Measurements from ENCODE around the gene CRTC1.

Gene CRTC1

DNA sequence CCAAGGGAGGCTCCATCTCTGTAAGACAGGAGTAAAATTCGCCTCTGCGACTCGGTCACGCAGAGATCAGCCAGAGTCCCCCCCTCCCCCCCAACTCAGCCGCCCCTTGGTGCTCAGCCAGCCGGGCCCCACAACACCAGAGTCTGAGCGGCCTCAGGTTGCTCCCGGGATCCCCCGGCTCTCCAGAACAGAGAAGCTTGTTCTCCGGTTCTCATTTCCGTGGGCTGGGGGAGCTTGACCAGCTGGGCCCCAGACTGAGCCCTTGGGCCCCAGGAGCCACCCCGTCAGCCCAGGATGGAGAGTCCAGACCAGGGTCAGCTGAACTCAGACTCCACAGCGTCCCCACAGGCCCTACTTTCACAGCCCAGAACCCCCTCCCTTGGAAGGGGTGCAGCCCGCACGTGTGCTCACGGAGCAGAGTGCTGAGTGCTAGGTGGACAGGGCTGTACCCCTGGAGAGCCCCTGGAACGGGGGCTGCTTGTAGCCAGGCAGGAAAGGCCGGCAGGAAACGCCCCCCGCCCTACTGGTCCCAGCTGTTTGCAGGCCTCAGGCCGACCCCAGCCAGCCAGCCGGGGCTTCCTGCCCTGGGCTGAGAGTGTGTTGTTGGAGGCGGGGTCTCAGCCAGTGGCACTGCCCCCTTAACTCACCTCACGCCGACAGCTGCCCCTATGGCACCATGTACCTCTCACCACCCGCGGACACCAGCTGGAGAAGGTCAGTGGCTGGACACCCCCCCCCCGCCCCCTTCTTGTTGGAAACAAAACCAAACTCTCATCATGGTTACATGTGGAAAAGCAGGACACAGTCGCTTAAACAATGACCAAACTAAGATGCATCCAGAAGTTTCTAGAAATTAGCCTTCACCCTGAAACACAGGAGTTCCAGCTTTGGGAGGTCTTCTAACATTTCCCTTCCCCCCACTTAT is 63.2 kb downstream of the CRTC1 start:
- TF ChIP-seq ZFX (IDR thresholded peaks at IDR 0.05; ENCODE audit: borderline replicate concordance), result no peak
- TF ChIP-seq, protein P1, sequence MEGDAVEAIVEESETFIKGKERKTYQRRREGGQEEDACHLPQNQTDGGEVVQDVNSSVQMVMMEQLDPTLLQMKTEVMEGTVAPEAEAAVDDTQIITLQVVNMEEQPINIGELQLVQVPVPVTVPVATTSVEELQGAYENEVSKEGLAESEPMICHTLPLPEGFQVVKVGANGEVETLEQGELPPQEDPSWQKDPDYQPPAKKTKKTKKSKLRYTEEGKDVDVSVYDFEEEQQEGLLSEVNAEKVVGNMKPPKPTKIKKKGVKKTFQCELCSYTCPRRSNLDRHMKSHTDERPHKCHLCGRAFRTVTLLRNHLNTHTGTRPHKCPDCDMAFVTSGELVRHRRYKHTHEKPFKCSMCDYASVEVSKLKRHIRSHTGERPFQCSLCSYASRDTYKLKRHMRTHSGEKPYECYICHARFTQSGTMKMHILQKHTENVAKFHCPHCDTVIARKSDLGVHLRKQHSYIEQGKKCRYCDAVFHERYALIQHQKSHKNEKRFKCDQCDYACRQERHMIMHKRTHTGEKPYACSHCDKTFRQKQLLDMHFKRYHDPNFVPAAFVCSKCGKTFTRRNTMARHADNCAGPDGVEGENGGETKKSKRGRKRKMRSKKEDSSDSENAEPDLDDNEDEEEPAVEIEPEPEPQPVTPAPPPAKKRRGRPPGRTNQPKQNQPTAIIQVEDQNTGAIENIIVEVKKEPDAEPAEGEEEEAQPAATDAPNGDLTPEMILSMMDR (IDR thresholded peaks at IDR 0.05), result no peak
- H3K27ac ChIP-seq, result no peak overlapping the region

DNA sequence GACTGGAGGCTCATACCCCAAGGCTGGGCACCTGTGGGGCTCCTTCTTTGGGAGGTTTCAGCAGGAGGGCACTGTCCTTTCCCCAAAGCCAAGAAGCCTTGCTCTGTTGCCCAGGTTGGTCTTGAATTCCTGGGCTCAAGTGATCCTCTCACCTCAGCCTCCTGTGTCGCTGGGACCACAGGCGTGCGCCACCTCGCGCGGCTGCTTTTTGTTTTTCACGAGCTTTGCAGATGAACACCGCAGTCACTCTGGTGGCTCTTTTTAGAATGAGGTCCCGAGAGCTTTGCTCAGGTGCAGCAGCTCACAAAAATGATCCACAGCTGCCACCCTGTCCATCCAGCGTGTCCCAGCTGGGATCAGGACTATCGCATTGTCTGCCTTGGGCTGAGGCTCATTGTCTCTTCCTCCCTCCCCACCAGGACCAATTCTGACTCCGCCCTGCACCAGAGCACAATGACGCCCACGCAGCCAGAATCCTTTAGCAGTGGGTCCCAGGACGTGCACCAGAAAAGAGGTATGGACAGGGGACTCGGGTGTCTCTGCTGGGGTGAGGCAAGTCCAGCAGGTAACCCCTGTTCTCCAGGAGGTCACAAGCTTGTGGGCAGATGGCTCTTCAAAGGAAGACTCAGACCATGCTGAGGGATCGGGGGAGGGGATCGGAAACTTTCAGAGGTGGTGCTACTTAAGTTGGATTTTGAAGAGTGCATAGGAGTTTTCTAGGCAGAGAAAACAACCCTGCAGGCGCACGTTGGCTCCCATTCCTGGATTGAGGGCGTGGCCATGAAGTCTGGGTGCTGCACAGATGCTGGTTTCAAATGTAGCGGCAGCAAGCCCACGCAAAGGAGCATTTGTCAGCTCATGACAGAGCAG is 66.1 kb downstream of the CRTC1 start:
- TF ChIP-seq, protein P1 (IDR thresholded peaks at IDR 0.05), result no peak
- TF ChIP-seq ZFX (IDR thresholded peaks at IDR 0.05; ENCODE audit: borderline replicate concordance), result no peak
- H3K27ac ChIP-seq, result no peak overlapping the region

DNA sequence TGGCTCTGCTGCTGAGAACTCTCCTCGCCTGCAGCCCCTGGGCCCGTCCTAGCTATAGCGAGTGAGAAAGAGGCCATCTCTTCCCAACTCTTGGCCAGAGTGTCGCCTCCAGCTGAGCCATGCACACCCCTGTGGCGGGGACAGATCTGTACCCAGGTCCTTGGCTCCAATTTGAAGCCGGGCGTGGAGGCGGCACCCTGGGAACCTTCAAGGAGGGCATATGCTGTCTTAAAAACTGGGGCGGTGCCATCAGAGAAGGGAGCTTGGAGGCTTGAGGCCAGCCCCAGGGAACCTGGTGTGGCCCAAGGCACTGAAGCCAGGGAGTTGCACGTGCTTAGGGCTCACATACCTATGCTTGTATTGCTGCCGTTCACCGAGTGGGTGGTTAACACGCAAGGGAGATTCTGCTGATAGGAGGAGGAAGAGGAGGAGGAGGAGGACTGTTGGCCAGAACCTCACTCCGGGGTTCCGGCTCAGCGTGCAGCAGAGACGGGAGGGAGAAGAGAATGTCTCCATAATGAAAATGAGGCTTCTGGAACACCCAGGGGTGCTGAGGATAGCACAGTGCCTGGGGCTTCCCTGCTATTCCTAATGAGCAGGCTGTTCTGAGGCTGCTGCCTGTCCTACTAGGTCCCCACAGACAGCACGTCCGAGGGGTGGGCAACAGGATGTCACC is 67.0 kb downstream of the CRTC1 start:
- H3K27ac ChIP-seq, result no peak overlapping the region
- TF ChIP-seq, protein P1 (IDR thresholded peaks at IDR 0.05), result no peak
- TF ChIP-seq ZFX (IDR thresholded peaks at IDR 0.05; ENCODE audit: borderline replicate concordance), result no peak

DNA sequence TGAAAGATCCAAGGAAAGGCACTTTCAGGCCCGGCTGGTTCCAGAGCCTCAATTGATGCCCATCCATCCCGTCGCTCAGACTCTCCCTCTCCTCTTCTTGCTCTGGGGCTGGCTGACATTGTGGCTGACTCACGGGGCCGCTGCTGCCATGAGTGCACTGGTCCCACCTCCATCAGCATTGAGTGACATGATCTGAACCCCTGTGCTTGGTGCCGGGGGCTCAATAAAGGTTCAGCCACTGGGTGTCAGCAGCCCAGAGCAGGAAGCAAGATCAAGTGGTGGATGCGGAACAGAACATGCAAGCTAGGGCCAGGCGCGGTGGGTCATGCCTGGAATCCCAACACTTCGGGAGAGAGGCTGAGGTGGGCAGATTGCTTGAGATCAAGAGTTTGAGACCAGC is 68.1 kb downstream of the CRTC1 start:
- no peak overlapping the region for H3K27ac ChIP-seq
- no peak for TF ChIP-seq ZFX (IDR thresholded peaks at IDR 0.05; ENCODE audit: borderline replicate concordance)
- TF ChIP-seq, protein P1 (IDR thresholded peaks at IDR 0.05), result no peak

DNA sequence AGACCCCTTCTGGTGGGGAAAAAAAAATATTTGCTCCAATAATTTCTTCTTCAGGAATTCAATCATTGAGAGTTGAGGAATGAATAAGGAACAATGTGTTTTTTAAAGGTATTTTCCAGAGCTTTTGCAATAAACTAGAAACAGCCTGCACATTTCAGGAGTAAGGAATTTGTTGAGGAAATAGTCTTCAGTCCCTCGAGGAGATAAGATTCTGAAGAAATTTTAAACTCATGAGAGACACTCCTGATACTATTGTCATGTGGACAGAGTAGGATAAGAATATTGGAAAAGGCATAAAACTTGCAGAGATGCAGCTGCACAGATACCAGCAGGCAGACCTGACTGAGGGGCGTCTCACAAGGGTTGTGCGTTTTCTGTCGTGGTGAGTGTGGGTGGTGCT is 71.0 kb downstream of the CRTC1 start:
- TF ChIP-seq, protein P1 (IDR thresholded peaks at IDR 0.05), result no peak
- TF ChIP-seq ZFX (IDR thresholded peaks at IDR 0.05; ENCODE audit: borderline replicate concordance), result no peak
- no peak overlapping the region for H3K27ac ChIP-seq

DNA sequence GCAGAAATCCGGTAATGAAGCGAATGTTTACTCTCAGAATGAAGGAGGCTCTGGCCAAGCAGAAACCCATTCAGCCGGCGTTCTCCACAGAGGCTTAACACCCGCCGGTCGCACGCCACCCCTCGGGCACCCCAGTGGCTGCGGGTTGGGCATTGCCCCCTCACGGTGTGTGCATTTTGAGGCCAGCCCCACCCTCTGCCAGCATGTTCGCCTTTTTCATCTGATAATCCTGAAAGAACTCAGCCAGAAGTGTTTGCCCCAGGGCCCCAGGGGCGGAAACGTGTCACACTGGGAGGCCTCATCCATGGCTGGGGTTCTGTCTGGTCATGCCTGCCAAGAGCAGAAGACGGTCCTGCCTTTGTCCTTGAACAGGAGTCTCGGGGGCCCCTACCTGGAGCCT is 73.4 kb downstream of the CRTC1 start:
- TF ChIP-seq, protein P1 (IDR thresholded peaks at IDR 0.05), result no peak
- TF ChIP-seq ZFX (IDR thresholded peaks at IDR 0.05; ENCODE audit: borderline replicate concordance), result no peak
- no peak overlapping the region for H3K27ac ChIP-seq
